ENCODE measurements around the gene CYTH1.
A peak's percentile ranks its signal among the peaks of the same experiment; 100 is the strongest.

The CYTH1 gene

DNA sequence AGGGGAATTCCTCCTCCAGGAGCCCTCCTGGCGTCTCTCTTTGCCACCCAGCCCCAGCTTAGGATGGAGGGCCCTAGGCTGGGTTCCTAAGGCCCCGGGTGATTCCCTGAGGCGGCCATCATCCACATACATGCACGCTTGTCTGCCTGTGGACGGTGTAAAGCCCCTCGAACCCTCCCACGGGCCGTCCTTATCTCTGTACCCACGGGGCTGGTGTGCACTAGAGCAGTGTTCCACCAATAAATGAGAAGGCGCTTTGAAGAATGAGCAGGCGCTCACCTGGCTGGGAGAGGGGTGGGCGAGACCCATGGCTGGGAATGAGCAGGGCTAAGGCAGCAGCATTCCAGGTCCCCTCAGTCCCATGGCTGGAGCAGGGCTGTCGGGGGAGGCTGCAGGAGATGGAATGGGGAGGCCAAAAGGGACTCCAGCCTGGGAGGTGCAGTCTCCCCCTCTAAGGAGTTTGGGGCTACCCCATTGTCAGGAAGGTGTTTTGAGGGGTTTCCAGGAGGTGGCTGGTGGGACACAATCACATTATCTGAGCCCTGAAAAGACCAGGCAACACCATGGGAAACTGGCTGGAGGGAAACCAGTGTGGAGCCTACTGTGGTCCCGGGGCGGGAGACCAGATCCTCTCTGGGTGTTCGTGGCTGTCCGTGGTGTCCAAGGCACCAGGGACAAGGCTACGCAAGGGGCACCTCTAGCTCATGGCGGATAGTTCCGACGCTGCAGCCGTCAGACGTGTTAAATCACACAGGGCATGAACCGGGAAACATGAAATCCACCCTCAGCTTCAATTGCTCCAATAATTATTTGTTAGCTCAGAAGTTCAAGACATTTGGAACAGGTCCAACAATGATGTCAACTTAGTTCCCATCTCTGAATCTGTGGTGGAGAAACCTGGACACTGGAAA is 117.3 kb downstream of the CYTH1 start:
- no peak for DNase-seq (ENCODE audit: extremely low read depth, low read depth)
- TF ChIP-seq, protein P1, sequence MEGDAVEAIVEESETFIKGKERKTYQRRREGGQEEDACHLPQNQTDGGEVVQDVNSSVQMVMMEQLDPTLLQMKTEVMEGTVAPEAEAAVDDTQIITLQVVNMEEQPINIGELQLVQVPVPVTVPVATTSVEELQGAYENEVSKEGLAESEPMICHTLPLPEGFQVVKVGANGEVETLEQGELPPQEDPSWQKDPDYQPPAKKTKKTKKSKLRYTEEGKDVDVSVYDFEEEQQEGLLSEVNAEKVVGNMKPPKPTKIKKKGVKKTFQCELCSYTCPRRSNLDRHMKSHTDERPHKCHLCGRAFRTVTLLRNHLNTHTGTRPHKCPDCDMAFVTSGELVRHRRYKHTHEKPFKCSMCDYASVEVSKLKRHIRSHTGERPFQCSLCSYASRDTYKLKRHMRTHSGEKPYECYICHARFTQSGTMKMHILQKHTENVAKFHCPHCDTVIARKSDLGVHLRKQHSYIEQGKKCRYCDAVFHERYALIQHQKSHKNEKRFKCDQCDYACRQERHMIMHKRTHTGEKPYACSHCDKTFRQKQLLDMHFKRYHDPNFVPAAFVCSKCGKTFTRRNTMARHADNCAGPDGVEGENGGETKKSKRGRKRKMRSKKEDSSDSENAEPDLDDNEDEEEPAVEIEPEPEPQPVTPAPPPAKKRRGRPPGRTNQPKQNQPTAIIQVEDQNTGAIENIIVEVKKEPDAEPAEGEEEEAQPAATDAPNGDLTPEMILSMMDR (IDR thresholded peaks at IDR 0.05; ENCODE audit: low read depth, low read length) = no peak

DNA sequence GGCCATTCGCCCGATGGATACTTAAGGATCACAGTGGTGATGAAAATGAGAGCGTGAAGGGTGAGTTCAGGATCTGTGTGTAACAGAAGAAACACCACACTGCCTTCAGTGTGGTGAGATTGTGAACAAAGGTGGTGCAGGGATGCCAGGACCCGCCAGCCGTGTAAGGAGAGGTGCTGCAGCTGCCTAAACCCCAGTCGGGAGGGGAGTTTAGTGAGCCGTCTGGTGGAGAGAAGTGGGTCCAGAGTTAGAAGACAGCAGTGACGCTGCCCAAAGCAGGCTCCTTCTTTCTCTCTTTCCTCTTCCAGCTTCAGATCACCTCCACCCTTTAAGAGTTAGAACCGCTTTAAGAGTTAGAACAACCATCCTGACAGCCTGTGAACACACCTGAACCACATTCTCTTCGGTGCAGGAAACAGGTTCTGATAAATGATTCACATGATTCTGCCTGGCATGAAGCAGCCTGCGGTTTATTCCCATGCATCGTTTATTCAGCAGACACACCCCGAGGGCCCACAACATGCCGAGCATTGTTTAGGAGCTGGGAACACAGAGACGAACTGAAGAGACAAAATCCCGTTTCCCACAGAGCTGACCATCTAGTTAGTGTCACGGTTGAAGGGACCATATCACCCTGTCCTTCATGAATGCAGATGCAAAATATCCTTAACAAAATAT is 120.8 kb downstream of the CYTH1 start:
- no peak for DNase-seq (ENCODE audit: extremely low read depth, low read depth)

DNA sequence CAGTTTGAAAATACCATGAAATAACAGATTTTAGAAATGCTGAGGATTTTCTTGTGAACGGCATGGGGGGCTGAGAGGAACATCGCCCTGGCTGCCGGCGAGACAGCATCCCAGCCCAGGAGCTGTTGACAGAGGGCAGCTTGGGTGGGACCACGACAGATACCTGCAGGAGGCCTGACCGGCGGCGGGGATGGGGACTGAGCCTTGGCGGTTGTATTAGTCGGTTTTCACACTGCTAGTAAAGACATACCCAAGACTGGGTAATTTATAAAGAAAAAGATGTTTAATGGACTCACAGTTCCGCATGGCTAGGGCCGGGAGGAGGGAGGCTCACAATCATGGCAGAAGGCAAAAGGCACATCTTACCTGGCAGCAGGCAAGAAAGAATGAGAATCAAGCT is 122.5 kb downstream of the CYTH1 start:
- TF ChIP-seq, protein P1 (IDR thresholded peaks at IDR 0.05; ENCODE audit: low read depth, low read length) = no peak
- no peak for DNase-seq (ENCODE audit: extremely low read depth, low read depth)

More for the DNA sequence above, 120.8 kb downstream of the CYTH1 start:
- TF ChIP-seq, protein P1 (IDR thresholded peaks at IDR 0.05; ENCODE audit: low read depth, low read length) = no peak

DNA sequence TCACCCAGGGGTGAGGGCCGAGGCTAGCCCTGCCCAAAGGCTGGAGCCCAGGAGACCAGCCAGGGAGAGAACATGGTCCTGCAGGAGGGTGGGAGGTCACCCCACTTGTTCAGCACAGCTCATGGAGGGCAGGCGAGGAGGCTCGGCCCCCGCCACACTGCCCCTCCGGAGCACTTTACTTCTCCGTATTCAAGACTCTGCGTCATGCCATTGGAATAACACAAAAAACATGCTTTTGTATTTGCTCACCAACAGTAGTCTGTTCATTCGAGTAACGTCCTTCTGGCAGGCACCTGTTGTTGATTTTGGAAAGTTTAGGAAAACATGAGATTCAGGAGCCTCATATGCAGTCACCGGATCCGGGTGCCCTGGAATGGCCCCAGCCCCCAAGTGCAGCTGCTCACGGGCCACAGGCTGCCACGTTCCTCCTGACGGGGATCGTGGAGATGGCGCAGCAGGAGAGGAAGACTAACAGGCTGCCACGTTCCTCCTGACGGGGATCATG is 123.7 kb downstream of the CYTH1 start:
- TF ChIP-seq, protein P1 (IDR thresholded peaks at IDR 0.05; ENCODE audit: low read depth, low read length) = no peak
- peak; percentile 8 for DNase-seq (ENCODE audit: extremely low read depth, low read depth)

DNA sequence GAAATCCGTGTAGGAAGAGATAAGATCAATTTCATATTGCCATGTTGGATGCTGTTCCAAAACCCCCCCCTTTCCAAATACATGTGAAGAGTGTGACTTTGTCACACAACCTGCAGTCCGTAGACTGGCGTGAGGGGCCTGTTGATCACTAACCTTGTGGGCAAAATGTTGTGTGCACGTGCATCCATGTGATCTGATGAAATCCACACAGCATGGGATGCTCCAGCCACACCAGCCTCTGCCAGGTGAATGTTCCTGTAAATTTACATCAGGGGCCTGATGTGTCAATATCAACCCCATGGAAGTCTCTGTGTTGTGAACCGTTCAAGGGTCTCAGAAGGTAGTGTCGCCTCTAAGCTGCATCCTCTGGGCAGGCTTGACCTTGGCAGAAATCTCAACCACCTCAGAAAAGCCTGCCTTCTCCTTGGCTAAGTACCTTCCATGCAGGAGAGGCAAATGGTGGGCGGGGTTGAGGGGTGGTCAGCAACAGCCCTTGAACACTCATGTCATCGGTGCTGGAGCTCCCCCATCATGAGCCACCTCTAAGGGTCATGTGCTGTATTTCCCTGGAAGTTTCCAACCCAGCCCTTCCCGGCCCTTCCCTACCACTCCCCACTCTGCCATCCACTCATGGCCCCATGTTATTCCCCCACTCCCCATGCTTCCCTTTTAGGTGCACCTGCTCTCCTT is 126.7 kb downstream of the CYTH1 start:
- no peak for DNase-seq (ENCODE audit: extremely low read depth, low read depth)
- TF ChIP-seq, protein P1 (IDR thresholded peaks at IDR 0.05; ENCODE audit: low read depth, low read length) = no peak

DNA sequence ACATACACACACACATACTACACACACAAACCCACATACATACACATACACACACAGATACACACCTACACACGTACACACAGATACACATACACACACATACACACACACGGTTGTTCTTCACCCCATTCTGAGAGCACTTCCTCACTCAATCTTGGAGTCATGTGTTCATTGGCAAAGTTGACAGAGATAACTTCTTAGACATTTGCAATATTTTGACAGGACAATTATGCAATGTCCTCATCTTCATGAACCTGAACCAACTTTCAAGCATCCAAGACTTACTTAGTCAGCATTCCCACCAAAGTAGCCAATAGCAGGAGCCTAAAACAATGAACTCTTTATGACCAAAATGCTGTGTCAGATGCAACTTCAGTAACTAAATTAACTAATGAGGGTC is 127.7 kb downstream of the CYTH1 start:
- TF ChIP-seq, protein P1 (IDR thresholded peaks at IDR 0.05; ENCODE audit: low read depth, low read length) = no peak
- no peak for DNase-seq (ENCODE audit: extremely low read depth, low read depth)

All from AG09319 (cell line).